Mucosa of rectum (tissue), 2 donors: ENCODE results near the gene FLT1.

Experiments
- H3K27ac ChIP-seq, 2 donors: one replicate each; pipeline ENCODE4 v1.7.0; 2013; ENCODE audit warnings: inconsistent platforms in 2 of 2, low read depth in 2 of 2, low read length in 2 of 2
- H3K27me3 ChIP-seq, 2 donors: one replicate each; pipeline ENCODE4 v1.7.0; 2013; ENCODE audit warnings: low read length in 2 of 2; ENCODE audit not compliant: control insufficient read depth in 2 of 2, insufficient read depth in 2 of 2
- H3K36me3 ChIP-seq, 2 donors: one replicate each; pipeline ENCODE4 v1.7.0; 2013; ENCODE audit warnings: low read length in 2 of 2; ENCODE audit not compliant: control insufficient read depth in 2 of 2, insufficient read depth in 2 of 2
- H3K4me1 ChIP-seq, 2 donors: one replicate each; pipeline ENCODE4 v1.7.0; 2013; ENCODE audit warnings: low read length in 2 of 2, mild to moderate bottlenecking in 1 of 2; ENCODE audit not compliant: control insufficient read depth in 2 of 2, insufficient read depth in 2 of 2
- H3K4me3 ChIP-seq, 2 donors: one replicate each; pipeline ENCODE4 v1.7.0; 2013; ENCODE audit warnings: low read length in 2 of 2
- H3K9ac ChIP-seq, 2 donors: one replicate each; pipeline ENCODE4 v1.7.0; 2013; ENCODE audit warnings: low read length in 2 of 2, low read depth in 1 of 2, mild to moderate bottlenecking in 1 of 2
- H3K9me3 ChIP-seq, 2 donors: one replicate each; pipeline ENCODE4 v1.7.0; 2013; ENCODE audit warnings: low read length in 2 of 2; ENCODE audit not compliant: control insufficient read depth in 2 of 2
- donor health status: healthy.
- donor health status: Normal muscosa, but diverticular disease.

FLT1 gene

GRCh38 chr13:28449826-28450773, 44.8 kb downstream of the FLT1 start:
- Histone ChIP-seq H3K27ac (no peak overlapping the region), H3K9ac (no peak overlapping the region)

DNA sequence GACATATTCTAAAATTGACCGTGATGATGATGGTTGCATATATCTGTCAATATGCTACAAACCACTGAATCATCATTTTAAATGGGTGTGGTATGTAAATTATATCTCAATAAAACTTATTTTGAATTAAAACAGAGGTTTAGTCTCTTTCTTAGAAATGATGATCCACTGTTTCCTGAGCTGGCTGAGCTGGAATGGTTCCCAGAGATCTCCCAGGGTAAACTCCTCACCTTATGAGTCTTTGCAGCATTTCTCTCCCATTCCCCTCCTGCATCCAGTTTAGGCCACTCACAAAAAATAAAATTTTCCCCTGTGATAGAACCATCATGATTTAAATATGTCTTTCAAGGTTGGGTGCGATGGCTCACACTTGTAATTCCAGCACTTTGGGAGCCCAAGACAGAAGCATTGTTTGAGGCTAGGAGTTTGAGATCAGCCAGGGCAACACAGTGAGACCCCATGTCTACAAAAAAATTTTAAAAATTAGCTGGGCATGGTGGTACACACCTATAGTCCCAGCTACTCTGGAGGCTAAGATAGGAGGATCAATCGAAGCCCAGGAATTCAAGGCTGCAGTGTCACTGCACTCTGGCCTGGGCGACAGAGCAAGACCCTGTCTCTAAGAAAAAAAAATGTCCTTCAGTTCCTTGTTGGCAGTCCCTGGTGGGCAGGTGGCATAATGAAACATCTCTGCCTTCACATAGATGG, 46.1 kb downstream of the FLT1 start:
- Histone ChIP-seq H3K9ac (no peak overlapping the region), H3K27ac (no peak overlapping the region), H3K4me3 (no peak overlapping the region), H3K4me1 (no peaks in the 10 kb centered on the region), H3K9me3 (no peaks in the 10 kb centered on the region), H3K36me3 (no peaks in the 10 kb centered on the region), H3K27me3 (no peaks in the 10 kb centered on the region)

More at GRCh38 chr13:28449826-28450773, 44.8 kb downstream of the FLT1 start:
- no peak overlapping the region for H3K4me3 ChIP-seq
- H3K27me3 ChIP-seq = no peaks in the 10 kb centered on the region
- H3K9me3 ChIP-seq = no peaks in the 10 kb centered on the region
- no peaks in the 10 kb centered on the region for H3K4me1 ChIP-seq
- H3K36me3 ChIP-seq = no peaks in the 10 kb centered on the region

DNA sequence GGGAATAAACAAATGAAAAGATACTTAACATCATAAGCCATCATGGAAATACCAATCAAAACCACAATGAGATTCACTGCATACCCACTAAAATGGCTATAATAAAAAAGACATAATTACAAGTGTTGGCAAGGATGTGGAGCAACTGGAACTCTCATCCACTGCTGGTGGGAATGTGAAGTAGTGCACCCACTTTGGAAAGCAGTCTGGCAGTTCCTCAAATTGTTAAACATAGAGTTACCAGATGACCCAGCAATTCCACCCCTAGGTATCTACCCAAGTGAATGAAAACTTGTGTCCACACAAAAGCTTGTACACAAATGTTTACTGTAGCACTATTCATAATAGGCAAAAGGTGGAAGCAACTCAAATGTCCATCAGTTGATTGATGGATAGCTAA, 46.9 kb downstream of the FLT1 start:
- no peaks in the 10 kb centered on the region for H3K36me3 ChIP-seq
- H3K9me3 ChIP-seq = no peaks in the 10 kb centered on the region
- H3K4me1 ChIP-seq = no peaks in the 10 kb centered on the region
- H3K27me3 ChIP-seq = no peaks in the 10 kb centered on the region
- H3K9ac ChIP-seq = no peak overlapping the region
- no peak overlapping the region for H3K27ac ChIP-seq
- no peak overlapping the region for H3K4me3 ChIP-seq

GRCh38 chr13:28447206-28447605, 47.7 kb downstream of the FLT1 start:
- H3K36me3 ChIP-seq = no peaks in the 10 kb centered on the region
- H3K27me3 ChIP-seq = no peaks in the 10 kb centered on the region
- H3K4me3 ChIP-seq = no peak overlapping the region
- no peak overlapping the region for H3K27ac ChIP-seq
- H3K9ac ChIP-seq = no peak overlapping the region
- H3K4me1 ChIP-seq = no peaks in the 10 kb centered on the region
- H3K9me3 ChIP-seq = no peaks in the 10 kb centered on the region

GRCh38 chr13:28442839-28443238, 52.1 kb downstream of the FLT1 start:
- Histone ChIP-seq H3K9ac (no peak overlapping the region), H3K4me1 (no peaks in the 10 kb centered on the region), H3K4me3 (no peak overlapping the region), H3K27ac (no peak overlapping the region), H3K36me3 (no peaks in the 10 kb centered on the region), H3K27me3 (no peaks in the 10 kb centered on the region), H3K9me3 (no peaks in the 10 kb centered on the region)

GRCh38 chr13:28441529-28441928, 53.4 kb downstream of the FLT1 start:
- no peak overlapping the region for H3K9ac ChIP-seq
- no peaks in the 10 kb centered on the region for H3K36me3 ChIP-seq
- H3K4me1 ChIP-seq = no peaks in the 10 kb centered on the region
- no peak overlapping the region for H3K27ac ChIP-seq
- H3K27me3 ChIP-seq = peaks cover 0 to 2% of the 10 kb centered on the region in 2 donors
- no peaks in the 10 kb centered on the region for H3K9me3 ChIP-seq
- H3K4me3 ChIP-seq = no peak overlapping the region

DNA sequence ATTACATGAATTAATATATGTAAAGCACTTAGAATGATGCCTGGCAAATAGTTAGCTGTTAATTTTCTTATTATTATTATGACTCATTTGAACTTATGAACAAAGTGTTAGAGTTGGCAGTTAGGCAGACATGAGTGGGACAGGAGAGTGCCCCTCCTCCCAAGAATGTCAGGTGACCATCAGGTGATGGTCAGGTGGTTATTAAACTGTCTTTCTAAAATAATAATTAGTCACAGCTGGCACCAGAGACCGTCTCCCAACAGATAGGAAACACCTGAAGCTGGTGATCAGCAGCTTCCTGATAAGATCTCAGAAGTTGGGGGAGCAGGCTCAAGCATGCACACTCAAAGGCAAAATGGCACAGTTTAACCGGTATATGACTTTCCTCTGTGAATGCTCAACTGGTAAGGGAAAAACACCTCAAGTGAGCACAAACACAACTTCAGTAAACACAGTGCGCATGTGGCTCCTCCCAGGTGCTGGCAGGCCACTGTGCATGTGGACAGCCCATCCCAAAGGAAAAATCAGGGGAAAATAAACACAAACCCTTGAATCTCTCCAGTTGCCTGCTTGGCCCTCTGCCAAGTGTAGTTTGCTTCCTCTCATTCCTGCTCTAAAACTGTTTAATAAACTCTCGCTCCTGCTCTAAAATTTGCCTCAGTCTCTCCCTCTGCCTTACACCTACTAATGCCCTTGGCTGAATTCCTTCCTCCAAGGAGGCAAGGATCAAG, 54.0 kb downstream of the FLT1 start:
- Histone ChIP-seq H3K4me1 (no peaks in the 10 kb centered on the region), H3K4me3 (no peak overlapping the region), H3K27me3 (peaks cover 2 to 3% of the 10 kb centered on the region in 2 donors), H3K27ac (no peak overlapping the region), H3K9me3 (no peaks in the 10 kb centered on the region), H3K36me3 (no peaks in the 10 kb centered on the region), H3K9ac (no peak overlapping the region)

- peaks cover 3% of the 10 kb centered on the region in 2 donors for H3K27me3 ChIP-seq
- no peak overlapping the region for H3K27ac ChIP-seq
- no peak overlapping the region for H3K9ac ChIP-seq
- no peaks in the 10 kb centered on the region for H3K9me3 ChIP-seq
- H3K4me1 ChIP-seq = no peaks in the 10 kb centered on the region
- no peak overlapping the region for H3K4me3 ChIP-seq
- no peaks in the 10 kb centered on the region for H3K36me3 ChIP-seq
These were observed 56.2 kb downstream of the FLT1 start for GRCh38 chr13:28438598-28439334.

DNA sequence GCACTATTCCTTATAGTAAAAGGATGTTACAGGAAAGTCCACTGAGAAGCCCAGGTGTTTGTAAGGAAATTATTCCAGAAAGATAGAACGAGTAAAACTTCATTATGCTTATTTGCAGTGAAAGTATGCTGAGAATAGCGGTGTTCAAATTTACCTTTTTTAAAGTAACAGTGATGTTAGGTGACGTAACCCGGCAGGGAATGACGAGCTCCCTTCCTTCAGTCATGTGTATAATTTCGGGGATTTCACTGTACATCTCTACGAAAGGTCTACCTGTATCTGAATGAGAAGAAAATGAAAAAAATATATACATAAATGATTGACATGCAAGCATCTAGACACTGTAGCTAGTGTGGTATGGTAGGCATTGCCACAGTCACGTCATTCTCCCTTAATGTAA, 56.9 kb downstream of the FLT1 start:
- no peak overlapping the region for H3K9ac ChIP-seq
- H3K4me1 ChIP-seq = no peaks in the 10 kb centered on the region
- H3K9me3 ChIP-seq = no peaks in the 10 kb centered on the region
- peaks cover 3% of the 10 kb centered on the region in 2 donors for H3K27me3 ChIP-seq
- H3K36me3 ChIP-seq = no peaks in the 10 kb centered on the region
- H3K27ac ChIP-seq = no peak overlapping the region
- no peak overlapping the region for H3K4me3 ChIP-seq
